MM.1S (cell line): Measurements from ENCODE around the gene GABRD.

Source experiments
- DNase-seq: peaks from one replicate; pipeline ENCODE4 v3.0.0-alpha.2; 2015
- H2AFZ ChIP-seq: fragments of 300-600 bp; sonication (generic); 2 replicates; pipeline ENCODE4 v1.6.0; 2016; ENCODE audit warnings: antibody characterized with exemption, low read length
- H3F3A ChIP-seq: fragments of 300-600 bp; sonication (generic); 2 replicates; pipeline ENCODE4 v1.6.1; 2016; ENCODE audit warnings: mild to moderate bottlenecking, antibody characterized with exemption, low read length, moderate library complexity, mixed read lengths; ENCODE audit not compliant: insufficient read depth
- H3K27ac ChIP-seq: fragments of 300-600 bp; sonication (generic); 2 replicates; pipeline ENCODE4 v1.5.1; 2016; ENCODE audit warnings: mild to moderate bottlenecking, low read length
- H3K27me3 ChIP-seq: fragments of 300-600 bp; sonication (generic); replicated peaks from 2 replicates; pipeline ENCODE4 v1.6.0; 2016; ENCODE audit warnings: low read length; ENCODE audit not compliant: insufficient read depth
- H3K36me3 ChIP-seq: fragments of 300-600 bp; sonication (generic); replicated peaks from 2 replicates; pipeline ENCODE4 v1.6.1; 2016; ENCODE audit warnings: mild to moderate bottlenecking, low read length, mixed read lengths; ENCODE audit not compliant: insufficient read depth
- H3K4me1 ChIP-seq: fragments of 300-600 bp; sonication (generic); 2 replicates; pipeline ENCODE4 v1.6.1; 2016; ENCODE audit warnings: low read length, mixed read lengths
- H3K4me2 ChIP-seq: fragments of 300-600 bp; sonication (generic); 2 replicates; pipeline ENCODE4 v1.6.0; 2016; ENCODE audit warnings: low read depth, low read length
- H3K4me3 ChIP-seq: fragments of 300-600 bp; sonication (generic); 2 replicates; pipeline ENCODE4 v1.5.1; 2016; ENCODE audit warnings: low read length, mixed read lengths
- H3K79me2 ChIP-seq: fragments of 300-600 bp; sonication (generic); 2 replicates; pipeline ENCODE4 v1.6.1; 2016; ENCODE audit warnings: mixed run types, low read length, mixed read lengths
- H3K9ac ChIP-seq: fragments of 300-600 bp; sonication (generic); 2 replicates; pipeline ENCODE4 v1.6.1; 2016; ENCODE audit warnings: low read length, mixed read lengths
- H3K9me2 ChIP-seq: fragments of 300-600 bp; sonication (generic); replicated peaks from 2 replicates; pipeline ENCODE4 v1.6.1; 2016; ENCODE audit warnings: mild to moderate bottlenecking, low read length, mixed read lengths; ENCODE audit not compliant: insufficient read depth
- H3K9me3 ChIP-seq: fragments of 300-600 bp; sonication (generic); replicated peaks from 2 replicates; pipeline ENCODE4 v1.6.1; 2016; ENCODE audit warnings: mild to moderate bottlenecking, low read length, mixed read lengths; ENCODE audit not compliant: insufficient read depth
- H4K20me1 ChIP-seq: fragments of 300-600 bp; sonication (generic); 2 replicates; pipeline ENCODE4 v1.6.1; 2016; ENCODE audit warnings: mild to moderate bottlenecking, low read length, moderate library complexity, mixed read lengths; ENCODE audit not compliant: insufficient read depth
- EZH2 ChIP-seq: fragments of 300-600 bp; sonication (generic); optimal IDR thresholded peaks from 2 replicates; pipeline ENCODE3; 2017; ENCODE audit warnings: low read depth, mild to moderate bottlenecking, antibody characterized with exemption, low read length, mixed read lengths
- EZH2phosphoT487 ChIP-seq: fragments of 300-600 bp; sonication (generic); IDR thresholded peaks from 2 replicates; pipeline ENCODE4 v1.6.1; 2018; ENCODE audit warnings: antibody characterized with exemption, low read length
- TF ChIP-seq, protein P1 (sequence below): fragments of 300-600 bp; sonication (generic); IDR thresholded peaks from 2 replicates; pipeline ENCODE4 v1.5.1; 2016; ENCODE audit warnings: antibody characterized with exemption, low read length, mixed read lengths

The GABRD gene

DNA sequence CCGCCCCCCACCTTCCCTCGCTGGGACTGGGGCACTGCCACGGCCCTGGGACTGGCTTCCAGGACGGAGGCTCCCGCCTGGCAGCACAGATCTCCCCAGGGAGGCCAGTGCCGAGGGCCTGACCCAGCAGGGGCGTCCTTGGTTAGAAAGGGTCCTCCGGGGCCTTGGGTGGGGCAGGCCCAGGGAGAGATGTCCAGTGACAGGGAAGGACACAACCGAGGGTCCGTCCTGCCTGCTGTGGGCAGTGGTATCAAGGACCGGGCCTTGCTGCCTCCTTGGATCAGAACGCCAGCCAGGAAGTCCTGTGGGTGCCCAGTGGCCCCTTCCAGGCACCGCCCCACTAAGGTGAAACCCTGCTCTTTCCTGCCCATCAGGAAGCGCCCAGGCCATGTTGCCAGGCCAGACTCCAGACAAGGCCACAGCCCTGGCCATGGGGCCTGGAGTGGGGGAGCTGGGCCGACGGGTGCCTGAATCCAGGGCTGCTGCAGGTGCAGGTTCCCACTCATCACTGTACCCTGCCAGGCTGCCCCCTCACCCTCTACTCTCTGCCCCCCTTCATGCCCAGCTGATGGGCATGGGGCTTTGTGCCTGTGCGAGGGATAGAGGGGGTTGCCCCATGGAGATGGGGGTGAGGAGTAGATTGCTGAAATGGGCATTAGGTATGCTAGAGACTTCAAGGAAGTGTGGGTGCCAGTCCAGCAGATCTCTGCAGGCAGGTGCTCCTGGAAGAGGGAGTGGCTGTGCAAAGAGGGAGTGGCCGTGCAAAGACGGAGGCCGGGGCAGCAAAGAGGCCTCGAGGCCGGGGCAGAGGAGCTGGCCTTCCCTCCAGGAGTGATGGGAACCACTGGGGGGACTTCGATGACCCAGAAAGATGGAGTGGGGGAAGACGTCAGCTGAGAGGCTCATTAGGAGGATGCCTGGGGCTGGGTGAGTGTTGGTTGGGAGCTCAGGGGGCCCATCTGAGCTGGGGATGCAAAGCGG is 28.9 kb downstream of the GABRD start:
- no peaks in the 10 kb centered on the region for H3K79me2 ChIP-seq
- peaks cover 91% of the 10 kb centered on the region for H3K27me3 ChIP-seq
- H3K4me2 ChIP-seq = no peak overlapping the region
- no peaks in the 10 kb centered on the region for H4K20me1 ChIP-seq
- TF ChIP-seq, protein P1, sequence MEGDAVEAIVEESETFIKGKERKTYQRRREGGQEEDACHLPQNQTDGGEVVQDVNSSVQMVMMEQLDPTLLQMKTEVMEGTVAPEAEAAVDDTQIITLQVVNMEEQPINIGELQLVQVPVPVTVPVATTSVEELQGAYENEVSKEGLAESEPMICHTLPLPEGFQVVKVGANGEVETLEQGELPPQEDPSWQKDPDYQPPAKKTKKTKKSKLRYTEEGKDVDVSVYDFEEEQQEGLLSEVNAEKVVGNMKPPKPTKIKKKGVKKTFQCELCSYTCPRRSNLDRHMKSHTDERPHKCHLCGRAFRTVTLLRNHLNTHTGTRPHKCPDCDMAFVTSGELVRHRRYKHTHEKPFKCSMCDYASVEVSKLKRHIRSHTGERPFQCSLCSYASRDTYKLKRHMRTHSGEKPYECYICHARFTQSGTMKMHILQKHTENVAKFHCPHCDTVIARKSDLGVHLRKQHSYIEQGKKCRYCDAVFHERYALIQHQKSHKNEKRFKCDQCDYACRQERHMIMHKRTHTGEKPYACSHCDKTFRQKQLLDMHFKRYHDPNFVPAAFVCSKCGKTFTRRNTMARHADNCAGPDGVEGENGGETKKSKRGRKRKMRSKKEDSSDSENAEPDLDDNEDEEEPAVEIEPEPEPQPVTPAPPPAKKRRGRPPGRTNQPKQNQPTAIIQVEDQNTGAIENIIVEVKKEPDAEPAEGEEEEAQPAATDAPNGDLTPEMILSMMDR = no peak
- no peak for TF ChIP-seq EZH2
- no peak for DNase-seq
- H3K27ac ChIP-seq = no peak overlapping the region
- H3K4me3 ChIP-seq = no peak overlapping the region
- H3K4me1 ChIP-seq = no peaks in the 10 kb centered on the region
- H3F3A ChIP-seq = no peaks in the 10 kb centered on the region
- no peaks in the 10 kb centered on the region for H3K36me3 ChIP-seq
- H3K9ac ChIP-seq = no peak overlapping the region
- no peaks in the 10 kb centered on the region for H3K9me3 ChIP-seq
- H3K9me2 ChIP-seq = no peaks in the 10 kb centered on the region
- no peak overlapping the region for H2AFZ ChIP-seq

DNA sequence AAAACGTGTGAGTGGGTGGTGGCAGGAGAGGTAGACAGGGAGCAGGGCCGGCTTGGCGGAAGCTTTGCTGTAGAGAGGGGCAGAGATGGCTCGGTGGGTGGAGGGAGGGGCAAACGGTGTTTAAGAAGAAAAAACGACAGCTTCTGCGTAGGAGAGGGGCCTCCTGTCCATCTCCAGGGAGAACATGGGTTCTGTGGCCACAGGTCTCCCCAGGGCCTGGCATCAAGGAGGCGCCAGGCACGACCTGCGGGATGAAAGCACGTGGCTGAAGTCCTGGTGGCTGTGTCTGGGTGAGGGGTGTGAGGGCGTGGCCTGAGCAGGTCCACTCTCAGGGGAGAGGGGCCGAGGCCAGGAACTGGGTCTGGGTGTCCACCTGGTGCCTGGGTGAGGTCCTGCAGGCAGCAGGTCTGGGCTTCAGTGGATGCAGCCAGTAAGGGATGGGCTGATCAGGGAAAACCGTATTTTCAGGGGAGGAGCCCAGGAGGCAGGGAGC is 30.1 kb downstream of the GABRD start:
- Histone ChIP-seq H3K4me3 (no peak overlapping the region), H4K20me1 (no peaks in the 10 kb centered on the region), H2AFZ (no peak overlapping the region), H3K27me3 (peaks cover 89% of the 10 kb centered on the region), H3K9me3 (no peaks in the 10 kb centered on the region), H3K4me1 (no peaks in the 10 kb centered on the region), H3K79me2 (no peaks in the 10 kb centered on the region), H3K9ac (no peak overlapping the region), H3K27ac (no peak overlapping the region), H3K4me2 (no peak overlapping the region), H3F3A (no peaks in the 10 kb centered on the region), H3K36me3 (no peaks in the 10 kb centered on the region), H3K9me2 (no peaks in the 10 kb centered on the region)
- DNase-seq = no peak
- TF ChIP-seq EZH2 = no peak
- TF ChIP-seq, protein P1 = no peak
- no peak for TF ChIP-seq EZH2phosphoT487

DNA sequence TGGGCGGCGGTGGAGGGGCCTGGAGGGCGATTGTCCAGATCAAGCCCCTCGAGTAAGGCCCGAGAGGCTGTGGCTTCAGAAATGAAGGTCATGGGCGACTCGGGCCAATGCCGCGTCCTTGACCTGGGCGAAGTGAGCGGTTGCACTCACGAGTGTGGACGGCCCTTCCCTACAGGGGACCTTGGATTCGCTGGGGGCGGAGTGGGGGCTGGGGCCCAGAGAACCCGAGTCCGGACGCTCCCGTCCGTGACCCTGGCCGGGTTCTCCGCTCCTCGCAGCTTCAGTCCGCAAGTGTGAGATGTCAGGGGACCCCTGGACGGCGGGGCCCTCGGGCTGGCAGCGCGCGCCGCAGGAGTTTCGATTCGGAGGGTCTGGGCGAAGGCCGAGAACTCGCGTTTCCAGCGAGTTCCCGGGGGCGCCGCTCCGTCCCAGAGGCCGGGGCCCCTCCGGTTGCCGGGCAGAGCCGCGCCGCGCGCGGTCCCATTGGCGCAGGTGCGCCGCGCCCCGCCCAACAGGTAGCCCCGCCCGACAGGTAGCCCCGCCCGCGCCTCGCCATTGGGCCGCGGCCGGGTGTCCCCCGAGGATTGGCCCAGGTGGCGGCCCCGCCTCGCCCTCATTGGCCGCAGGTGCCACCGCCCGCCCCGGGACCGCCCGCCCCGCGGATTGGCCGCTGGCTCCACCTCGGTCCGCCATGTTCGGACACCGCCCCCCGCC is 30.7 kb downstream of the GABRD start, which contains the start of gene PRKCZ:
PRKCZ (plus strand) TSS at position 694 of the 714 bp plus-strand sequence. CDS start 220 bp downstream, outside the sequence.
- Histone ChIP-seq H3F3A (no peaks in the 10 kb centered on the region), H4K20me1 (no peaks in the 10 kb centered on the region), H3K27ac (no peak within 1 kb of the TSS), H3K4me3 (no peak within 1 kb of the TSS), H3K4me2 (no peak within 1 kb of the TSS), H3K9me3 (no peaks in the 10 kb centered on the region), H3K9me2 (no peaks in the 10 kb centered on the region), H3K36me3 (no peaks in the 10 kb centered on the region), H3K79me2 (no peaks in the 10 kb centered on the region), H2AFZ (no peak within 1 kb of the TSS), H3K27me3 (peaks cover 86% of the 10 kb centered on the region), H3K4me1 (no peaks in the 10 kb centered on the region), H3K9ac (no peak within 1 kb of the TSS)
- TF ChIP-seq, protein P1 = no peak
- TF ChIP-seq EZH2phosphoT487 = no peak
- TF ChIP-seq EZH2 = no peak
- no peak for DNase-seq
